ENCODE results near the gene PDE1A.

The PDE1A gene

DNA sequence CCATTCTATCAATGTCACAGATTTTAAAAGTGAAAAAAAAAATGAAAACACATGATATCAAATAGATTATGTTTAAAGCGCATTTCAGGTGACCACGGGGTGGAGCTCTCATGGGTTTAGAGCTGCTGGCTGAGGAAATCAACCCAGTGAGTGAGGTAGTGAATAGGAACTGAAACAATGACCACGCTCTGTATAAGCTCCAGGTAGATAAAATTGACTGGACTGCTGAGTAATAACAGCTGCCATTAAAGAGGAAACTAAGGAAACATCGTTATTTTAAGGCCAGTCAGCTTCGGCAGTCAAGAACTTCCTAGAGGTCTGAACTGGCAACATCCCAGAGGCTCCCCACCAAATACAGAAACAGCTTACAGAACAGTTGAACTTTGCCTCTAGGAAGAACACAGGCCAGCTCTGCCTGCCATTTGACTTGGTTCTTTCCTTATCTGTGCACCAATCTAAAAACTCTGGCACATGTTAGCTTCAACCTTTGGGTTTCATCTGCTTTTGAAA, 185.9 kb downstream of the PDE1A start:
- Histone ChIP-seq H3K36me3 (ENCODE audit: control insufficient read depth in 2 of 2, insufficient read depth in 1 of 2, low read length in 2 of 2) (no peaks in the 10 kb centered on the region), H3K4me1 (ENCODE audit: control insufficient read depth, insufficient read depth, low read length) (no peaks in the 10 kb centered on the region), H3K27ac (ENCODE audit: extremely low read depth, low read depth, low read length) (no peak overlapping the region), H3K9me3 (ENCODE audit: control insufficient read depth, insufficient read depth, low read depth, low read length) (no peaks in the 10 kb centered on the region), H3K4me3 (ENCODE audit: low read depth, low read length) (no peak overlapping the region)
- TF ChIP-seq ZEB2 (tag by site-specific recombination; IDR thresholded peaks at IDR 0.05) (no peak), ZNF660 (tag by site-specific recombination; IDR thresholded peaks at IDR 0.05) (peak; percentile 48; the same call in 1 of the 2 replicates)
- POLR2A ChIA-PET: no interaction called here
- CTCF ChIA-PET: interaction anchor here (0.6 to 2.8 kb wide), 8 partner anchors 9 to 416 kb away, joined by 3 to 21 read pairs (median 4); no protein-coding TSS in a partner anchor

DNA sequence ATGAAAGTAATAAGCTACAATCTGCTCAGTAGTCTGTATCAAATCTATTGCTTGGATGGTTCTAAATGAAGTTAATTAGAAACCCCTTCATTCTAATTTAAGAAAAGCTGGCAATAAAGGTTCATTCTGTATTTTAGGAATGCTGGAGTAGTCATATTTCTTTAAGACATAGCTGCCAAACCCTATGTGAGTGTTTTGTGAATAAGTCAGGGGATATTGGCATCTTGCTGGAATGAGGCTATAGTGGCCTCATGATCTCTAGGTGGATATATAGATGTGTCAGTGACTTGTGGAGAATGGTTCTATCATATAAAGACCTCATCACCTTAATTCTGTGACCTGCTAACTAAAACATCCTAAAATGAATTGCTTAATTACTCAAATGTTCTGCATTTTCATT, 196.3 kb downstream of the PDE1A start:
- Histone ChIP-seq H3K27ac (ENCODE audit: extremely low read depth, low read depth, low read length) (no peak overlapping the region), H3K4me3 (ENCODE audit: low read depth, low read length) (no peak overlapping the region), H3K36me3 (ENCODE audit: control insufficient read depth in 2 of 2, insufficient read depth in 1 of 2, low read length in 2 of 2) (no peaks in the 10 kb centered on the region), H3K9me3 (ENCODE audit: control insufficient read depth, insufficient read depth, low read depth, low read length) (no peaks in the 10 kb centered on the region), H3K4me1 (ENCODE audit: control insufficient read depth, insufficient read depth, low read length) (no peaks in the 10 kb centered on the region)
- TF ChIP-seq BCL11B (tag by site-specific recombination; IDR thresholded peaks at IDR 0.05; ENCODE audit: low read depth) (no peak), KLF16 (tag by site-specific recombination; IDR thresholded peaks at IDR 0.05) (no peak), ZNF202 (tag by site-specific recombination; IDR thresholded peaks at IDR 0.05; ENCODE audit: borderline replicate concordance) (no peak), ZNF621 (tag by site-specific recombination; IDR thresholded peaks at IDR 0.05) (no peak), ZNF133 (tag by site-specific recombination; IDR thresholded peaks at IDR 0.05) (no peak), HOXD13 (CRISPR knock-in tag; IDR thresholded peaks at IDR 0.05; ENCODE audit: borderline replicate concordance) (no peak), ZNF571 (tag by site-specific recombination; IDR thresholded peaks at IDR 0.05) (no peak)
- TF ChIP-seq, protein P1, sequence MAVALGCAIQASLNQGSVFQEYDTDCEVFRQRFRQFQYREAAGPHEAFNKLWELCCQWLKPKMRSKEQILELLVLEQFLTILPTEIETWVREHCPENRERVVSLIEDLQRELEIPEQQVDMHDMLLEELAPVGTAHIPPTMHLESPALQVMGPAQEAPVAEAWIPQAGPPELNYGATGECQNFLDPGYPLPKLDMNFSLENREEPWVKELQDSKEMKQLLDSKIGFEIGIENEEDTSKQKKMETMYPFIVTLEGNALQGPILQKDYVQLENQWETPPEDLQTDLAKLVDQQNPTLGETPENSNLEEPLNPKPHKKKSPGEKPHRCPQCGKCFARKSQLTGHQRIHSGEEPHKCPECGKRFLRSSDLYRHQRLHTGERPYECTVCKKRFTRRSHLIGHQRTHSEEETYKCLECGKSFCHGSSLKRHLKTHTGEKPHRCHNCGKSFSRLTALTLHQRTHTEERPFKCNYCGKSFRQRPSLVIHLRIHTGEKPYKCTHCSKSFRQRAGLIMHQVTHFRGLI (tag by site-specific recombination; IDR thresholded peaks at IDR 0.05): no peak
- ChIA-PET POLR2A (no interaction called here), CTCF (interaction anchor here (1.0 to 1.8 kb wide), 2 partner anchors 10 kb away, joined by 4 to 5 read pairs; no protein-coding TSS in a partner anchor)

DNA sequence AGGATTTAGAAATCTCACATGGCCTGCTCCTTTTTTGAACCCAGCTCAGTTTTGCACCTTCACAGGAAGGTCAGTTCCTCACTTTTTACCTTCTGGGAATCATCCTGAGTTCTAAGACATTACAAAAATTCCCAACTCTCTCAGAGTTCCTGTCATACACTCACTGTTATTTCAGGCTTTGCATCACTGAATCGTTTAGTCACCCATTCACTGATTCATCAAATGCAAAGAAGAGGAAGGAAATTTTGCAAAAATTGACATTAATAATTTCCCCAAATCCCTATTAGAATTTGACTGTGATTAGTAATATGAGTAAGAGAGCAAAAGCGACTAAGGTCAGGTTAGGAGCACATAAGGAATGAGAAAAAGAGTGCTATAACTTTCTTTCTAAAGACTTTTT, 197.5 kb downstream of the PDE1A start:
- Histone ChIP-seq H3K9me3 (ENCODE audit: control insufficient read depth, insufficient read depth, low read depth, low read length) (no peaks in the 10 kb centered on the region), H3K36me3 (ENCODE audit: control insufficient read depth in 2 of 2, insufficient read depth in 1 of 2, low read length in 2 of 2) (no peaks in the 10 kb centered on the region), H3K27ac (ENCODE audit: extremely low read depth, low read depth, low read length) (no peak overlapping the region), H3K4me3 (ENCODE audit: low read depth, low read length) (no peak overlapping the region), H3K4me1 (ENCODE audit: control insufficient read depth, insufficient read depth, low read length) (no peaks in the 10 kb centered on the region)
- ChIA-PET CTCF (interaction anchor here (0.8 to 1.8 kb wide), 2 partner anchors 11 to 420 kb away, joined by 4 to 5 read pairs; no protein-coding TSS in a partner anchor), POLR2A (no interaction called here)
- no peak for TF ChIP-seq ZNF624 (tag by site-specific recombination; IDR thresholded peaks at IDR 0.05)
- no peak for TF ChIP-seq ZNF23 (tag by site-specific recombination; IDR thresholded peaks at IDR 0.05; ENCODE audit: borderline replicate concordance)
- TF ChIP-seq, protein P2, sequence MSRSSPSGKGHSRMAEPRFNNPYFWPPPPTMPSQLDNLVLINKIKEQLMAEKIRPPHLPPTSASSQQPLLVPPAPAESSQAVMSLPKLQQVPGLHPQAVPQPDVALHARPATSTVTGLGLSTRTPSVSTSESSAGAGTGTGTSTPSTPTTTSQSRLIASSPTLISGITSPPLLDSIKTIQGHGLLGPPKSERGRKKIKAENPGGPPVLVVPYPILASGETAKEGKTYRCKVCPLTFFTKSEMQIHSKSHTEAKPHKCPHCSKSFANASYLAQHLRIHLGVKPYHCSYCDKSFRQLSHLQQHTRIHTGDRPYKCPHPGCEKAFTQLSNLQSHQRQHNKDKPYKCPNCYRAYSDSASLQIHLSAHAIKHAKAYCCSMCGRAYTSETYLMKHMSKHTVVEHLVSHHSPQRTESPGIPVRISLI (tag by site-specific recombination; IDR thresholded peaks at IDR 0.05): no peak
- TF ChIP-seq ZNF433 (tag by site-specific recombination; IDR thresholded peaks at IDR 0.05; ENCODE audit: low read depth): no peak
- no peak for TF ChIP-seq ZNF670 (tag by site-specific recombination; IDR thresholded peaks at IDR 0.05; ENCODE audit: low read depth)
- TF ChIP-seq OVOL3 (tag by site-specific recombination; IDR thresholded peaks at IDR 0.05): no peak
- TF ChIP-seq, protein P3, sequence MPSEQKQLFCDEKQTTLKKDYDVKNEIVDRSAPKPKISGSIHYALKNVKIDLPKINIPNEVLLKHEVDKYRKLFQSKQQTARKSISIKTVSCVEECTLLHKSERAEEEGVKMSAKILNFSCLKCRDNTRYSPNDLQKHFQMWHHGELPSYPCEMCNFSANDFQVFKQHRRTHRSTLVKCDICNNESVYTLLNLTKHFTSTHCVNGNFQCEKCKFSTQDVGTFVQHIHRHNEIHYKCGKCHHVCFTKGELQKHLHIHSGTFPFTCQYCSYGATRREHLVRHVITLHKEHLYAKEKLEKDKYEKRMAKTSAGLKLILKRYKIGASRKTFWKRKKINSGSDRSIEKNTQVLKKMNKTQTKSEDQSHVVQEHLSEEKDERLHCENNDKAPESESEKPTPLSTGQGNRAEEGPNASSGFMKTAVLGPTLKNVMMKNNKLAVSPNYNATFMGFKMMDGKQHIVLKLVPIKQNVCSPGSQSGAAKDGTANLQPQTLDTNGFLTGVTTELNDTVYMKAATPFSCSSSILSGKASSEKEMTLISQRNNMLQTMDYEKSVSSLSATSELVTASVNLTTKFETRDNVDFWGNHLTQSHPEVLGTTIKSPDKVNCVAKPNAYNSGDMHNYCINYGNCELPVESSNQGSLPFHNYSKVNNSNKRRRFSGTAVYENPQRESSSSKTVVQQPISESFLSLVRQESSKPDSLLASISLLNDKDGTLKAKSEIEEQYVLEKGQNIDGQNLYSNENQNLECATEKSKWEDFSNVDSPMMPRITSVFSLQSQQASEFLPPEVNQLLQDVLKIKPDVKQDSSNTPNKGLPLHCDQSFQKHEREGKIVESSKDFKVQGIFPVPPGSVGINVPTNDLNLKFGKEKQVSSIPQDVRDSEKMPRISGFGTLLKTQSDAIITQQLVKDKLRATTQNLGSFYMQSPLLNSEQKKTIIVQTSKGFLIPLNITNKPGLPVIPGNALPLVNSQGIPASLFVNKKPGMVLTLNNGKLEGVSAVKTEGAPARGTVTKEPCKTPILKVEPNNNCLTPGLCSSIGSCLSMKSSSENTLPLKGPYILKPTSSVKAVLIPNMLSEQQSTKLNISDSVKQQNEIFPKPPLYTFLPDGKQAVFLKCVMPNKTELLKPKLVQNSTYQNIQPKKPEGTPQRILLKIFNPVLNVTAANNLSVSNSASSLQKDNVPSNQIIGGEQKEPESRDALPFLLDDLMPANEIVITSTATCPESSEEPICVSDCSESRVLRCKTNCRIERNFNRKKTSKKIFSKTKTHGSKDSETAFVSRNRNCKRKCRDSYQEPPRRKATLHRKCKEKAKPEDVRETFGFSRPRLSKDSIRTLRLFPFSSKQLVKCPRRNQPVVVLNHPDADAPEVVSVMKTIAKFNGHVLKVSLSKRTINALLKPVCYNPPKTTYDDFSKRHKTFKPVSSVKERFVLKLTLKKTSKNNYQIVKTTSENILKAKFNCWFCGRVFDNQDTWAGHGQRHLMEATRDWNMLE (tag by site-specific recombination; conservative IDR thresholded peaks at IDR 0.05; ENCODE audit: low read depth): no peak
- no peak for TF ChIP-seq ZNF214 (tag by site-specific recombination; IDR thresholded peaks at IDR 0.05; ENCODE audit: borderline replicate concordance)
